SIG-M5 treated with dmso at 0.1 percent for 504 hours (cell line): ENCODE measurements around the gene ATL1.
"Not testable (repeated sequence)": the region's sequence is repeated elsewhere in the genome, so short reads cannot be mapped to it uniquely, and the experiment has no call there.

Experiments
- DNase-seq: peaks from one replicate; lab custom pipeline; 2025; ENCODE audit not compliant: unreplicated experiment; lab: John Stamatoyannopoulos, UW

The ATL1 gene

DNA sequence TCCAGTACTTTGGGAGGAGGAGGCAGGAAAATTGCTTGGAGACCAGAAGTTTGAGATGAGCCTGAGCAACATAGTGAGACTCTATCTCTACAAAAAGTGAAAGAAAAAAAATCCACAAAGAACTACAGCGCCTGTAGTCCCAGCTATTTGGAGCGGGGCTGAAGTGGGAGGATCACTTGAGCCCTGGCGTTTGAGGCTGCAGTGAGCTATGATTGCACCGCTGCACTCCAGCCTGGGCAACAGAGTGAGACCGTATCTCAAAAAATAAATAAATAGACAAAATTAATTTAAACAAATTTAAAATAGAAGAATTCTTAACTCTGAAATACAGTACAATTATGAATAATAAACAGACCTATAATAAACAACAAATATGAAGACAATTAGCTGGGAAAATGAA lies 40.9 kb downstream of the ATL1 start:
- DNase-seq, result no peak

GRCh38 chr14:50601394-50601793 lies 41.4 kb downstream of the ATL1 start:
- DNase-seq, result no peak

DNA sequence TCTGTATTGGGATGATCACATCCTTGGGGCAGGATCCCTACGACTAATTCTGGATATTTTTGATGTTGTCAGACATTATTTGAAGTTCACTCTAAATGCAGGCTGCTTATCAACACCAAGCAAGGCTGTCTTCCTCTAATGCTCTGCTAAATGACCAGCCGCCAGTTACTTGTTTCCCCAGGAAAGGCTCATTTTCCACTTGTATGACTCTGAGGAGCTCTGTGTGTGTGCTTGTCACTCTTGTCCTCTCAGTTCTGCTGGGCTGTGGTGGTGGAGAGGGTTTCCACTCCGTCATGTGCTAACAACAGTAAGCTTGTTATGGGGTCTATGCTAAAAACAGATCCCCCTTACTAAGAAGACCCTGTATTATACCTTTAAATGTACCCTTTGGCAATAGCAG lies 42.1 kb downstream of the ATL1 start:
- DNase-seq, result no peak

DNA sequence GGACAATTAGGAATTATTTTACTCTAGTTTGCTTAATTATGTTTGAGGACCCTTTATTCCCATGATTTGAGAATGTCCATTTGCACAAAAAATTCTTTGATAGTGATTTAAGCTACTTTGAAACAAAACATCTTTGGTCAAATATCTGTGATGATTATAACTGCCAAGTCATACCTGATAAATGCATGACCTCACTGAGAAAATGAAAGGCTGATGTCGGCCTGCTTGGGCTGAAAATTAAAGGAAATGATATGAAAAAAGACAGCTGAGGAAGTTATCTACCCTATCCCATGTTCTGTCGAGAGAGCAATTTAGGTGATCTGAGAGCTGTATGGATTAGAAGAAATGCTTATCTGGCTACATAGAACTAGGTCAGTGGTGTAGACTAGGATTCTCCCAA lies 43.6 kb downstream of the ATL1 start:
- no peak for DNase-seq

GRCh38 chr14:50605766-50606165 lies 45.8 kb downstream of the ATL1 start:
- DNase-seq, result no peak

DNA sequence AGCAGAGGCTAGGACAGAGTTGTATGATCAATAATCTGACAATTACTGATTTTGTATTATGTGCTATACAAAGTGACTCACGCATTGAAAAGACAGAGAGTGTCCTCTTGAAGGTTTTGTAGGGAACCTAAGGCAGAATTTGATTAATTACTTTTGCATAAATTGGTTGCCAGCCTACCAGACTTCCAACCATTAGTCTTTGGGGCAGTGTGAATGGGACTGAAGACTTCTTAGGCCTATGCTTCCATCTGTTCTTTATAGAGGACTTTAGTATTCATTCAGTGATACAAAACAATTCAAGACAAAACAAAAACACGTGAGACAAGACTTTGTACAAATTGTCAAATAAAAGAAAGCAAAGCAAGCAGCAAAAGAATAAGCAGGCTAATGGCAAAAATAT lies 46.5 kb downstream of the ATL1 start:
- DNase-seq, result no peak

DNA sequence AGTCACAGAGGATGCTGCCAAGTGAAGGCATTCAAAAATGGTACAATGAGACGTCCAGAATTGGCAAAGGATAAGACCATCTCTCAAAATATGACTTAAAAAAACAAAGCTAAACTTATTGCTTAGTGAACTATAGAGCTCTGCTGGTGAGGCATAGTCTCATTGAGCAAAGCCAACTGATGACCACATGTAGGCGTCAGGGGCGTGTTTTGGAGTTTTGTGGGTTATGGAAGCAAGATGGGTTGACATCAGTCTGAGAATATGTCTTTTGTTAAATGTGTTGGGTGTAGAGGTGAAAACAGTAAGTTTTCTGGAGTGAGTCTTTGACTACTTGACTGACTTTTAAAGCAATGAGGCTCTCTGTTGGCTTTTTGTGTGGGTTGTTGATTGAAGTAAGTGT lies 47.2 kb downstream of the ATL1 start:
- DNase-seq, result no peak

GRCh38 chr14:50607761-50608160 lies 47.8 kb downstream of the ATL1 start:
- no peak for DNase-seq

DNA sequence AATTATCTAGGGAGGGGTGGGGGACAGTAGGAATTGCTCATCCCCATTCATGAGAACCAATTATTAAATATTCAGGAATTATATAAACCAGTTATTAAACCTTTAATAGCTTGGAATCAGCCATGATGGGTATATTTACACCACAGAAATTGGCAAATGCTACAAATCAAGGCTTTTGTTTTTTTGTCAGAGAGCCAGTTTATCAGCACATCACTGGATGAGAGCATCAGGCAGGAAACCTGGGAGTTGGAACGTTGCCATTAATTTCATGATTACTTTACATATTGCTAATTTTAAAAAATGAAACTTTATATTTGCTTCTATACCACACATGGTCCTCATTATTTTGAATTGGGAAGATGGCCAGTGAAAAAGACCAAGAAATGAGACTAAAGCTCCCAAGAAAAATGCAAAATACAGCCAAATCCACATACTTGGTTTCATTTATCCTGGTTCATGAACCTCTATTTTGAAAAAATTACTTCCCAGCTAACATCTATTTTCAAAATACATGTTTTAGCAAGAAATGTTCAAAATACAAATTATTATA lies 48.4 kb downstream of the ATL1 start:
- DNase-seq, result no peak

GRCh38 chr14:50610465-50610864 lies 50.5 kb downstream of the ATL1 start:
- DNase-seq, result no peak

DNA sequence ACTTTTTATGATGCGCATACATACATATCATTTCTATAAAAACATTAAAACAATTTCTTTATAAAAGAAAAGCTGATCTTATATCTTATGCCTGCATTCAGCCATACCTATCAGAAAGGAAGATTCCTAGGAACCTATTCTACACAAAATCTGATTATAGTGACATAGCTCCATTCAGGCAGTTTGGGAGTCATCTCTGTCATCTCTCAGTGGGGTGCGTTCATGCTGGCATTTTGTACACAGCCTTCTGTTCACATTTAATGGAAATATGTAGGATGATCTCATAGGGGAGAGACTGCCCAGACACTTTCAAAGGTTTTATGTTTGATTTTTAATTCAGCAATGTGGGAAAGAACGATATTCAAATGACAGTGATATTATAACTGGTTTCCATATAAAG lies 52.9 kb downstream of the ATL1 start:
- DNase-seq, result no peak

DNA sequence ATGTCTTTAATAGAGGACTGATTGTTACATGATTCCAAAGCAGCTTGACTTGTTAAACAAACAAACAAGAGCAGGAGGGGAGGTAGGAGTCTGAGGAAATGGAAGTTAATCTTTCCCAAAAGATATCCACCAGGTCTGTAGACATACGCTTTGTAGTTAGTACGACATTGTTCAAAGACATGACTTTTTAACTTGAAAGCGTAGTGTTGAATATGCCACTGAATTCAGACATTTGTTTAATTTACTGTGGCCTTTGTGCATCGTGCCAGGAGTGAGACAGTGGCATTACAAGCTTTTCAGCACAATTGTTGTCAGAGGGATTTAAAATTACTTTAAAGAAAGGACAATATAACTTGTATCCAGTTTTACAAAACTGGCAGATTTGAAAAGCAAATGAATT lies 55.1 kb downstream of the ATL1 start:
- no peak for DNase-seq

- DNase-seq, result no peak
Observed at GRCh38 chr14:50615552-50615951, 55.6 kb downstream of the ATL1 start.

- no peak for DNase-seq
Observed at GRCh38 chr14:50616275-50616674, 56.3 kb downstream of the ATL1 start.

DNA sequence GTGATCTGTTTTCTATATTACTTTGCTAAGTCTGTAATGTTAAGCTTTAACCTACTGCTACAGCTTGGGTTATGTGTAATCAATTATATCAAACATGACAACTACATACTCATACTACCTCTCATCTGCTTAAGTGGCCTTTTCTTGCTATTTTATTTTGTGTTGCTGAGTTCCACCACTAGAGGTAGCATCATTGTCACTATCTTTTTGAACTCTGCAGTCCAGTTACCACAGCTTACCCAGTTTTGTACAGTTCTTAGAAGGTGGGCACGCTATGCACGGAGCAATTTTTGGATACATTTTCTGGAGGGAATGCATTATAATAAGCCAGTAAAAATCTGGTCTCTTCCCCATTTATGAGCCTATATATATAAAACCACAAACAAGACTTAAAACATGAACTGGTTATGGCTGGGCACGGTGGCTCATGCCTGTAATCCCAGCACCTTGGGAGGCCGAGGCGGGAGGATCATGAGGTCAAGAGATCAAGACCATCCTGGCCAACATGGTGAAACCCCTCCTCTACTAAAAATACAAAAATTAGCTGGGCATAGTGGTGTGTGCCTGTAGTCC lies 59.7 kb downstream of the ATL1 start:
- peak; percentile 50 for DNase-seq

DNA sequence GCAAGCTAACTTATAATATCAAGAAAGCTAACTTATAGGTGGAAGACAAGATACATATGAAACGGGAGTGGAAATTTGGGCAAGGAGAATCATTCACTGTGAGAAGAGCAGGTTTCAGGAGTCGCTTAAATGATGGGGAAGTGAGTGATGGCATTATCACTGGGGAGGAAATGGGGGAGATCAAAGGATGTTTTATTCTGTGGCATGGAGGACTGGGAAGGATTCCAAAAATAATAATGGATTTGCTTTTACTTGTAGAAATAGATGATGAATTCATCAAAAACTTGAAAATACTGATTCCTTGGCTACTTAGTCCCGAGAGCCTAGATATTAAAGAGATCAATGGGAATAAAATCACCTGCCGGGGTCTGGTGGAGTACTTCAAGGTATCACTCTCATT lies 60.4 kb downstream of the ATL1 start:
- DNase-seq, result no peak

- DNase-seq, result no peak
Observed at GRCh38 chr14:50622978-50623377, 63.0 kb downstream of the ATL1 start.

GRCh38 chr14:50624447-50624846 lies 64.5 kb downstream of the ATL1 start:
- DNase-seq, result no peak

- DNase-seq, result not testable (repeated sequence)
Observed at GRCh38 chr14:50624947-50625346, 65.0 kb downstream of the ATL1 start.

- no peak for DNase-seq
Observed at GRCh38 chr14:50631408-50631821, 71.5 kb downstream of the ATL1 start.

DNA sequence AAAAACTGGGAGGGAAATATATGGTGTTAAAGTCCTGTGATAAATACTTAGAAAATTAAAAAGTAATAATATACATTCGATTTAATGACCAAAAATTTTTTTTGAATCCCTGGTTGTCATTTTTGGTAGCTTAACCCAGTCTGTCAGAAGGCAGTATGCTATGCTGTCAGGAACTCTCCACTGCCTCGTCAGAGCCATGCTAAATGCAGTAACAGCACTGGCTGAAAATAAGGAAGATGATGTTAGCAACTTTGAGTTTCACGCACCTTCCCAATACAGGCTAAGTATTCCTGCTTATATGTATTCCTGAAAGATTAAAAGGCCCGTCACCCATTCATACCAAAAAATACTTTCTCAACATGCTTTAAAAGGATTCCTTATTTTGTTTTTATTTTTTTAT lies 74.0 kb downstream of the ATL1 start:
- DNase-seq, result no peak

DNA sequence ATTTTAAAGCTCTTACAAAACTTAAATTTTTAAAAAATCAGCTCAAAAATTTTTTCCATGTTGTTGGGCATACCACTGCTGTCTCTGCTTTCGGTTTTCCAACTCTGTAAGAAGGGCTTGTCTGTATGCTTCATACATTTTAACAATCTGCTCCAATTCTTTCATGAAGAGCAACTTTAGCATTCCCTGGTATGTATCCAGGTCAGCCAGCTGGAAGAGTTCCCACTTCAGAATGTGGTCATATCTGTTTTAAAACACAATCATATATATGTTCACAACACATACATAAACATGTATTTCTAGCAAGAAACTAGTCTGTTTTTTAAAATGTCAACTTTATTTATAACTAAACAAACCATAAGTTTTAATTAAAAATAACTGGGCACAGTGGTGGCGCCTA lies 75.2 kb downstream of the ATL1 start:
- DNase-seq, result no peak

GRCh38 chr14:50647282-50647681 lies 87.3 kb downstream of the ATL1 start:
- DNase-seq, result no peak
